Activated naive CD8-positive, alpha-beta T cell treated with anti-CD3 and anti-CD28 coated beads for 36 hours (primary cell): ENCODE data around the gene IRS1. TPM values are rescaled to one million over a fixed set of nuclear protein-coding genes. Genes with fewer than 3 reads are reported as not detected.

ENCODE experiments used
- DNase-seq: peaks from one replicate; pipeline ENCODE4 v3.0.0; 2021
- H3K27ac Mint-ChIP-seq: one replicate; pipeline ENCODE4 v1.8.0; 2022; ENCODE audit warnings: mild to moderate bottlenecking, moderate library complexity, mixed read lengths
- H3K27me3 Mint-ChIP-seq: one replicate; pipeline ENCODE4 v1.8.0; 2022; ENCODE audit warnings: mild to moderate bottlenecking, mixed read lengths
- H3K36me3 Mint-ChIP-seq: one replicate; pipeline ENCODE4 v1.8.0; 2021; ENCODE audit warnings: mild to moderate bottlenecking, mixed read lengths
- H3K4me1 Mint-ChIP-seq: one replicate; pipeline ENCODE4 v1.8.0; 2021; ENCODE audit warnings: mixed read lengths
- H3K4me3 Mint-ChIP-seq: one replicate; pipeline ENCODE4 v1.8.0; 2022; ENCODE audit warnings: mild to moderate bottlenecking, moderate library complexity, mixed read lengths
- H3K9me3 Mint-ChIP-seq: one replicate; pipeline ENCODE4 v1.8.0; 2022; ENCODE audit warnings: mixed read lengths
- total RNA-seq, 2 experiments: library from RNA; stranded (reverse); gene quantifications; one replicate each; pipeline ENCODE4 v1.2.3, GENCODE V29; 2021

Gene IRS1
- total RNA-seq, 2 experiments from 2014 or later, result 4.4 to 5.1 TPM

DNA sequence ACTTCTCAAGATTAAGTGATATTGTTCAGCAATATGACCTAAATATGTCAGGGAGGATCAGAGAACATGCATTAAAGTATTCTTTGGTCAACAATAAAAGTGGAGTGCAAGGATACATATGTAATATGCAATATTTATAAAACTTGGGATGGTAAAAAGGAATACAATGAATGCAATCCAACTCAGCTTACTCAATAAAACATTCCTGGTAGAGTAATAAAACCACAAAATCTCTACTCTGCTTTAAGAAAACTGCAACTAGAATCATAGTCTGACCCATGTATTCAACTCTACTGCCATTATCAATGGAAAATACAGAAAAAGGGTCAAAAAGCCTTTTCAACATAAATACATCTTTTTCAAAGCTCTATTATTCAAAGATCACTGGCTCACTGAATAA, 11.6 kb downstream of the IRS1 start:
- no peak for DNase-seq
- Mint-ChIP-seq H3K27ac (no peak overlapping the region), H3K27me3 (no peaks in the 10 kb centered on the region), H3K4me3 (no peak overlapping the region), H3K9me3 (peaks cover 3% of the 10 kb centered on the region), H3K4me1 (peaks cover 32% of the 10 kb centered on the region), H3K36me3 (peaks cover 20% of the 10 kb centered on the region)

DNA sequence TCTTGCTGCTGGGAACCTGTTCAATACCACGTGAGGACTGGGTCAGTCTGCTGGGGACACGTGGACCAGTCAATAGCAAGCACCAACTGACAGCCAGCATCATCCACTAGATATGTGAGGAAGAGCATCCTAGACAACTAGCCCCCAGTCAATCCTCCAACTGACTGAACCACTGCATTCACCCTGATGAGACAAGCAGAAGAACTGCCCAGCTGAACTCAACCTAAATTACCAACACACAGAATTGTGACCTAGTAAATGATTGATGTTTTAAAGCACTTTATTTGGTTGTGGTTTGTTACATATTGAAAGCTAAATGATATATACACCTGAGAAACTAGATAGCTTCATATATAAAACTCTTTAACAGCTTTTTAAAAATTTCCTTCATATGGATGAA, 15.7 kb downstream of the IRS1 start:
- Mint-ChIP-seq H3K36me3 (peaks cover 14% of the 10 kb centered on the region), H3K27ac (no peak overlapping the region), H3K4me1 (peaks cover 3% of the 10 kb centered on the region), H3K4me3 (no peak overlapping the region), H3K27me3 (no peaks in the 10 kb centered on the region), H3K9me3 (peaks cover 3% of the 10 kb centered on the region)
- DNase-seq, result no peak

DNA sequence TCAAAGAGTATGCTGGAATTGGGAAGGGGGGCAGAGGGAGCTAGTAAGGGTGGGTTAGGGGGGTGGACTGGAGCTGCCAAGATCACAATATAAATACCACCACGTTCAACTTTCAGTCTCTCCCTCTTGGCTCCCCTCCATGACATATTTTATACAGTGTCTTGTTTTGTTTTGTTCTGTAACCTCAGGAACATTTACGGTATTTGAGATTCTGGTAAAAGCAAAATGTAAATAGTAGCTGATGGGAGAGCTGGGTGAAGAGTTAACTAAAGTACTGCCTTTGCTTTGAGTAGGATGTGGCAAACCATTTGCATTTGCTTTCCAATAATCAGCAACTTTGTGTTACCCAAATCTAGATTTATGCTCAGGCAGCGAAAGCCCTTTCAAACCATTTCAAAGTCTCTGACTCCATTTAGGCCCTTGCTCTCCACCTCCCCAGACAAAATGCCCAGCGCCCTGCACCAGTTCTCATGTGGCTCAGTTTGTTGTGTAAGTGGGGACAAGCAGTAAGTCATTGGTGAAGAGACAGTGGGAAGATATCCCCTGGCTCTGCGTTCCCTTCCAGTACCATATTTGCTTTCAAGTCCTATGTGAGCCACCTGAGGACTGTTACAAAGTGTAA, 17.4 kb downstream of the IRS1 start:
- H3K4me3 Mint-ChIP-seq, result no peak overlapping the region
- peaks cover 14% of the 10 kb centered on the region for H3K36me3 Mint-ChIP-seq
- H3K4me1 Mint-ChIP-seq, result peaks cover 4% of the 10 kb centered on the region
- no peak for DNase-seq
- no peak overlapping the region for H3K27ac Mint-ChIP-seq
- peaks cover 3% of the 10 kb centered on the region for H3K9me3 Mint-ChIP-seq
- H3K27me3 Mint-ChIP-seq, result no peaks in the 10 kb centered on the region

DNA sequence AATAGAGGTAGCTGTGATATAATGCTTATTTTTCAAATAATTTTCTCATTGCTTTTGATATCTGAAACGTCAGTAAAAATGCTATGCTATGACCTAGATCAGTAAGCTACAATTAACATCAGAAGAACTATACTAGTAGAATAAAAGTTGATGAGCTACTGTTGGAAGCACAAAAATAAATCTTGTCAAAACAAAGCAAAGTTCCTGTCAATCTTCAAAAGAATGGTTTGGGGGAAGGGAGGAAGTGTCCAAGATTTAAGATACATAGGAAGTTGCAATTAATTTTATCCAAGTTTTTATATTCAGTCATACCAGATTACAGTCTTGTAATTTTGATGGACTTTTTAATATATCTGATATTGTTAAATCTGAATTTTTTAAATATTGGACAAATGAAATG, 19.2 kb downstream of the IRS1 start:
- no peak overlapping the region for H3K4me3 Mint-ChIP-seq
- peaks cover 3% of the 10 kb centered on the region for H3K9me3 Mint-ChIP-seq
- peaks cover 4% of the 10 kb centered on the region for H3K4me1 Mint-ChIP-seq
- peaks cover 10% of the 10 kb centered on the region for H3K36me3 Mint-ChIP-seq
- no peak overlapping the region for H3K27ac Mint-ChIP-seq
- no peak for DNase-seq
- H3K27me3 Mint-ChIP-seq, result no peaks in the 10 kb centered on the region

DNA sequence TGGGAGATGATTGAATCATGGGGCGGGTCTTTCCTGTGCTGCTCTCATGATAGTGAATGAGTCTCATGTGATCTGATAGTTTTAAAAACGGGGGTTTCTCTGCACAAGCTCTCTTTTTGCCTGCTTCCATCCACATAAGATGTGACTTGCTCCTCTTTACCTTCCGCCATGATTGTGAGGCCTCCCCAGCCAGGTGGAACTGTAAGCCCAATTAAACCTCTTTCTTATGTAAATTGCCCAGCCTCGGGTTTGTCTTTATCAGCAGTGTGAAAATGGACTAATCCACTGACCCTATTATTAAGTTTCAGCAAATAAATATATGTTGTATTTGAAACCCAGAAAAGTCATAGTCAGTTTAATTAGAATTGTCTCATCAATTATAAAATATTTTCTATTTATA, 22.0 kb downstream of the IRS1 start:
- no peak for DNase-seq
- no peak overlapping the region for H3K4me3 Mint-ChIP-seq
- no peak overlapping the region for H3K27ac Mint-ChIP-seq

DNA sequence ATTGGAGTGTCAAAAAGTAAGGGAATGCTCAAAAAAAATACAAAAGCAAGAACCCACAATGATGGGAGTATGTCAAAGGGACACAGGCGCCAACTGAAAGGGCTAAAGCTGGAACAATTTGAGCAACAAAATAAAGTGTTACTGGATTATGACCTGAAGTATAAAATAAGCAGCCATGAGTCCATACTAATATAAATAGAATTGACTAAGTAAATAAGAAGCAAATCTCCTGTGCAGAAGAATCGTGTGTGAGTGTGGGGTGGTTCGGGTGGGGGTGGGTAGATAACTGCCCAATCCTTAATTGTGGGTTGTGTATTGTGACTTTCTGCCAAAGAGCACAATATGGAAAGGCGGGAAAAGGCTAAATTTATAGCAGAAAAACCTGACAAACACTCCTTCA, 23.5 kb downstream of the IRS1 start:
- Mint-ChIP-seq H3K27ac (no peak overlapping the region), H3K27me3 (no peaks in the 10 kb centered on the region), H3K9me3 (peaks cover 12% of the 10 kb centered on the region), H3K36me3 (peaks cover 21% of the 10 kb centered on the region), H3K4me3 (no peak overlapping the region), H3K4me1 (peaks cover 24% of the 10 kb centered on the region)
- no peak for DNase-seq

More for the DNA sequence above, 22.0 kb downstream of the IRS1 start:
- Mint-ChIP-seq H3K4me1 (peaks cover 14% of the 10 kb centered on the region), H3K27me3 (no peaks in the 10 kb centered on the region), H3K36me3 (peaks cover 22% of the 10 kb centered on the region), H3K9me3 (peaks cover 12% of the 10 kb centered on the region)

DNA sequence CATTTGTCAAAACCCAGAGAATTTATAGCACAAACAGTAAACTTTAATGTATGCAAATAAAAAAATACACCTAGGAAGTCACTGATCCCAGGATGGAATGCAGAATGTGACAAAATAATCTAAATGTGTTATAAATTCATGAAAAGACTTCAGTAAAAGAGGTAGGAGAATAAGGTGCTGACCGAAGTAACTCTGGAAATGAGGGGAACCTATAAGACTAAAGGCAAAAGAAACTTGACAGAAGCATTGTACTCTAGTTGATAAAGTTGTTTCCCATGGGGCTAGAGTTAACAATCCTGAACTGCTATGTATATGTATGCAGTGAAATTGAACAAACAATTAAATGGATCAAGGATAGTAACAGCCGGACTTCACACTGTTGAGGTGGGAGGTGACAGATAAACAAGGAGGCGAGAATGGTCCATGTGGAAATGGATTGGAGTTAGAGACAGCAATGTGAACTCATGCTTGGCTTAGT, 24.5 kb downstream of the IRS1 start:
- H3K27me3 Mint-ChIP-seq, result no peaks in the 10 kb centered on the region
- peaks cover 26% of the 10 kb centered on the region for H3K4me1 Mint-ChIP-seq
- no peak overlapping the region for H3K27ac Mint-ChIP-seq
- peaks cover 12% of the 10 kb centered on the region for H3K9me3 Mint-ChIP-seq
- no peak for DNase-seq
- peaks cover 19% of the 10 kb centered on the region for H3K36me3 Mint-ChIP-seq
- H3K4me3 Mint-ChIP-seq, result no peak overlapping the region

DNA sequence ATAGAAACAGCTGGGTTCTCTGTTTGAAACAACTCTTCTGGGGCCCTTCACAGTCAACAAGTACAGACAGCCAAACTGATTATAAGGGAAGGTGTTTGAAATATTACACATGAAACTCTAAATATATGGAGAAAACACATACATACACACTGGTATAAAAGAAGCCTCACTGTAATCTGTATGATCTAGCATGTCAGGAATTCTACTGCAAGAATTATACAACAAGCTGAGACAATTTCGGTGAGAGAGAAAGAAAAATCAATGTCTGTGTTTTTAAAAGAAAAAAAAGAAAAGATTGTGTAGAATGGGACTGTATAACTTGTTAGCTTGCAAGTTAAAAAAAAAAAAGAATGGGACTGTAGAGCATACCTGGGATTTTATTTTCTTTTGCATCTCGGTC, 26.3 kb downstream of the IRS1 start:
- Mint-ChIP-seq H3K4me1 (peaks cover 23% of the 10 kb centered on the region), H3K4me3 (no peak overlapping the region), H3K9me3 (peaks cover 12% of the 10 kb centered on the region), H3K36me3 (peaks cover 23% of the 10 kb centered on the region), H3K27me3 (no peaks in the 10 kb centered on the region), H3K27ac (no peak overlapping the region)
- DNase-seq, result no peak

DNA sequence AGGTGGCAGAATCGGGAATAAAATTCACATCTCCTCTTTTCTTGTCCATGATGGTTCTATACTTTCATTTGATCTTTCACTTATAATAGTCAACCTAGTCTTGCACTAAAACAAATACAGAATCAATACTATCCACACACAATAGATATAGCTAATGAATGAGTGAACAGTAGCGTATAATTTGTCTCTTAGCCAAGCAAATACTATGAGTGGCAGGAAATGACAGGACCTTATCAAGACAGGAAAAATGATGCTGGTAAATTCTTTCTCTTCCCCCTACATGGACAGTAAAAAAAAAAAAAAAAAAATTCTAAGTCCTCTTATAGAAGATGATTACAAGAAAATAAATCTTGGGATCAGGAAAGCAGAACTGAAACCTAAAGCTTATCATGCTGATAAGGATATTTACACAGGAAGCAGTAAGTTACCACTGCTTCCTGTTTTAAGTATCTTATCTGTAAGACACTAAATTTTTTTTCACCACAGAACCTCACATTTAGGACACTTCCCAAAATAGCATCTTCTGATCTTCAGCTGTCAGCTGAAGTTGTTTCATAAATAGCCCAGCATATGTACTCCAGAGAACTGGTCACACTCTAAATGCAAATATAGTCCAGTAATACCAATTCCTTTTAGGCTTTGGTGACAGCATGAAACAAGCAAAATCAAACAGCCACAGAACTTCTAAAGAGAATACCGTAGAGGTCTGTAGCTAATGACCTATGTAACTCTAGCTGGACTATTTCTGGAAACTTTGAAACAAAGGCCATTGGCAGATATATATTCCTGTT, 27.0 kb downstream of the IRS1 start:
- no peak for DNase-seq
- peak overlapping the region; percentile 68 for H3K4me3 Mint-ChIP-seq
- H3K27me3 Mint-ChIP-seq, result no peaks in the 10 kb centered on the region
- H3K9me3 Mint-ChIP-seq, result peaks cover 12% of the 10 kb centered on the region
- peak overlapping the region; percentile 69 for H3K27ac Mint-ChIP-seq
- H3K36me3 Mint-ChIP-seq, result peaks cover 23% of the 10 kb centered on the region
- peaks cover 23% of the 10 kb centered on the region for H3K4me1 Mint-ChIP-seq

DNA sequence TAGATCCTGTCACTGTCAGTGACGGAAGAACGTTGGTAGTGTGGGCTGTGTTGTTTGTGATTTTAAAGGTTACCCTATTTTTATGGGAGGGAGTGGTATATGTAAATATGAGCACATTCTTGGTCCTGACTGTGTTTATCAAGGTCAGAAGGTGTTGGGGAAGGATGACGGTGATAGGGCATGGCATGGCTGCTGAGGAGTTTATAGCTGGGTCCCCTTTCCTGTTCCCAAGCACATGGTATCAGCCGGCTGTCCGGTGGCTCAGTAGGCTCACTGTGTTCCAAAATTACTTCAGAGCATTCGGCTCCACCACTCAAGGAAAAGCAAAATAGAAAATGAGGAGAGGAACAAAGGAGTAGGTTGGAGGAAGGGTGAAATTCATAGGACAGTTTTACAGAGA, 28.6 kb downstream of the IRS1 start:
- Mint-ChIP-seq H3K9me3 (peaks cover 12% of the 10 kb centered on the region), H3K4me3 (no peak overlapping the region), H3K36me3 (peaks cover 24% of the 10 kb centered on the region), H3K27me3 (no peaks in the 10 kb centered on the region), H3K4me1 (peaks cover 23% of the 10 kb centered on the region), H3K27ac (peak overlapping the region; percentile 6)
- DNase-seq, result no peak

DNA sequence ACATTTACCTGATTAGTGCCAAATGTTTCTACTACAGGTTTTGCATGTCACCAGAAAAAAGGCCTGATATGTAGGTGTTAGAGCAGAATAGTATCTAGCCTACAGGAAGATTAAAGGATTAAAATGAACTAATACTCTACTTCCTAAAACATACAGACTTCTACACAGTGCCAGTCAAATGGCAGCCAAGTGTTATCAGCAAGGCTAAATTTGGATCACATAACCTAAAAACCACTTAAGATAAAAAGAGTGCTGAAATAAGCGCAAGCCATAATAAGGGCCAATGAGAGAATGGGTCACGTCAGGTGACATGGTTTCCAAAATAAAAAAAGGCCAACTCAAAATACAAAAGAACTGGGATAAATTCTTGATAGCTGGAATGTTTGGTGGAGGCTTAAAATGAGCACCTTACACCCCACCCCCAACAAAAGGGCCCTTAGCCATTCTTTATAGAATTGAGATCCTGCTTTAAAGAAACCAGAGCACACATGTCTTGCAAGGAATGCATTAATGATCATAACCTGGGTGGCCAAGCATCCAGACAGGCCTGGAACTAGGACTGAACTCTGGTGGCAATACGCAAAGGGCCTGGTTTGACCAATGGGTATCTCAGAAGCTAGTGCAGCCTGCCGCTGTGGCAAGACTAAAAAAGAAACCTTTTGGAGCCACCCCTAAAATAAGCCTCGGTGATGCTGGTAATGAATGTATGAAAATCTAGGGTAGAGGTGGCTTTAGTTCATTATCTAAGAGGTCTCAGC, 32.4 kb downstream of the IRS1 start:
- Mint-ChIP-seq H3K9me3 (peaks cover 2% of the 10 kb centered on the region), H3K4me1 (peaks cover 8% of the 10 kb centered on the region), H3K36me3 (peaks cover 17% of the 10 kb centered on the region), H3K27me3 (no peaks in the 10 kb centered on the region), H3K27ac (no peak overlapping the region), H3K4me3 (no peak overlapping the region)
- DNase-seq, result no peak

DNA sequence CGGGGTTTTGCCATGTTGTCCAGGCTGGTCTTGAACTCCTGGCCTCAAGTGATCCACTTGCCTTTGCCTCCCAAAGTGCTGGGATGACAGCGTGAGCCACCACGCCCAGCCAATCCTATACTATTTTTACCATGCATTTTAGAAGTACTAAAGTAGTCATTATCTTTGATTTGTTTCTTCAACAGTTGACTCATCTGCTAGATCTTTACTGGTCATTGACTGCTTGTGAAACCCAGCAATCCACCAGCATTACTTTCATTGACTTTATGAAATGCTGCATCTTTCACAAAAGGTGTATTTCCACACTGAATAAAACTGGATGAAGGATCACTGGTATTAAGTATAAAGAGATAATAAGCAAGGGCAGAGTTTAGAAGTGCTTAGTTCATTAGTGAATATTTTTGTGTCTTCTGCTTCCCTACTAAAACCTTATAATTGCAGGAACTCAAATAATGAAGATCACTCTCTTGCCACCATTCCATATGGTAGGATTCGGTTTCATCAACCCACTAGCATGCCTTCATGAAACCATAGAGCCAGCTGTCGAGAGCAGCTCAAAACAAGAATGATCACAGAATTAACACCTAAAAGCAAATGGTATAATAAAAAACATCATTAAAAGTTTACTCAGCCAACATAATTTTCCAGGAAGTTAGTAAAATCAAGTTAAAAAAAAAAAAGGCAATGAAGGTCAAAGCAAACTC, 33.1 kb downstream of the IRS1 start:
- peaks cover 17% of the 10 kb centered on the region for H3K36me3 Mint-ChIP-seq
- no peak for DNase-seq
- no peaks in the 10 kb centered on the region for H3K27me3 Mint-ChIP-seq
- no peak overlapping the region for H3K4me3 Mint-ChIP-seq
- H3K4me1 Mint-ChIP-seq, result peaks cover 3% of the 10 kb centered on the region
- peaks cover 2% of the 10 kb centered on the region for H3K9me3 Mint-ChIP-seq
- no peak overlapping the region for H3K27ac Mint-ChIP-seq

DNA sequence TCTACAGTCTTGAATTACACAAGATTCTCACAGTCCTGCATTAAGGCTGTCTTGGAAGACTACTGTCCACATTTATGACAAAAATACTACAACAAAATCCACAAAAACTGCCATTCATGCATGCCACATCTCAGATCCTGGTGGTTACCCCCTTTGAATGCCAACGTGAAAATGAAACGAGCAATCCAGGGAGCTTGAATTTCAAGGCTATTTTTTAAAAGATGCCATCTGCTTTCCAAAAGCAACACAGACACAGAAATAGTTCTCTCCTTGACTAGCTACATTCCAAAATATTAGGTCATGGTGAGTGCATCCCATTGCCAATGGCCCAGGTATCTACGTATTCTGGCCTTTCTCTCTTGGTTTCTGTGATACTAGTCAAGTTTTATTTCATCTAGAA, 36.3 kb downstream of the IRS1 start:
- no peak for DNase-seq
- no peak overlapping the region for H3K27ac Mint-ChIP-seq
- no peak overlapping the region for H3K4me3 Mint-ChIP-seq
- H3K27me3 Mint-ChIP-seq, result no peaks in the 10 kb centered on the region
- peaks cover 2% of the 10 kb centered on the region for H3K9me3 Mint-ChIP-seq
- peaks cover 13% of the 10 kb centered on the region for H3K36me3 Mint-ChIP-seq
- peaks cover 2% of the 10 kb centered on the region for H3K4me1 Mint-ChIP-seq

DNA sequence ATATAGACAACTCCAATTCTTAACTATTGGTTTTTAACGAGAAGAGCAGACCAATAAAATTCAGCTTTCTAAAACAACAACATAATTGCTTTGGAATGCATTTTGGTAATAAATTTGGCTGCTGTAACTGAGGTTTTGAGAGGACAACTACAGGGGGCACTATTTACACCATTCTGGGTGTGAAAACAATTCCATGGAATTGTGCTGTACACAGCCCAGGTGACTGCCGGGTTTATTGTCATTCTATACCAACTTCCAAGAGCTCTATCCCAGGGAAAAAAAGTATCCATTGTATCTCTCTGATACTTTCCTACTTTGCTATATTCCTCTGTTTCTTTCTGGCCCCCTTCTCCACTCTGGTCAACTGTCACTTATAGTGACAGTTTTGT, 38.4 kb downstream of the IRS1 start:
- H3K36me3 Mint-ChIP-seq, result peaks cover 7% of the 10 kb centered on the region
- peaks cover 5% of the 10 kb centered on the region for H3K4me1 Mint-ChIP-seq
- no peak overlapping the region for H3K27ac Mint-ChIP-seq
- no peaks in the 10 kb centered on the region for H3K27me3 Mint-ChIP-seq
- no peak for DNase-seq
- no peak overlapping the region for H3K4me3 Mint-ChIP-seq
- peaks cover 2% of the 10 kb centered on the region for H3K9me3 Mint-ChIP-seq
